22Rv1 (cell line): ENCODE measurements around the gene EDN2.

Source experiments
- CTCF ChIP-seq: fragments of 450-650 bp; IDR thresholded peaks from 2 replicates; pipeline ENCODE4 v1.5.1; 2017; ENCODE audit warnings: mild to moderate bottlenecking
- ZFX ChIP-seq: fragments of 450-650 bp; IDR thresholded peaks from 2 replicates; pipeline ENCODE4 v1.6.1; 2017; ENCODE audit warnings: antibody characterized with exemption, borderline replicate concordance

GRCh38 chr1:41496080-41497055 lies 11.9 kb upstream of the EDN2 start:
- TF ChIP-seq CTCF (no peak), ZFX (no peak)
